ENCODE measurements around the gene HNRNPA3.

HNRNPA3 gene

GRCh38 chr2:177235855-177236437, 23.4 kb downstream of the HNRNPA3 start:
- DNase-seq (ENCODE audit: extremely low spot score): no peak
- TF ChIP-seq FOXA1 (IDR thresholded peaks at IDR 0.05): no peak
- no peak for TF ChIP-seq ARNT (IDR thresholded peaks at IDR 0.05)
- no peak for TF ChIP-seq BHLHE40 (IDR thresholded peaks at IDR 0.05; ENCODE audit: borderline replicate concordance)
- ChIA-PET POLR2A (interaction anchor here (0.6 kb wide), 1 partner anchor 34 kb away, joined by 4 read pairs; no protein-coding TSS in a partner anchor), CTCF (interaction anchor here (0.6 kb wide), 1 partner anchor 71 kb away, joined by 4 read pairs; no protein-coding TSS in a partner anchor)

DNA sequence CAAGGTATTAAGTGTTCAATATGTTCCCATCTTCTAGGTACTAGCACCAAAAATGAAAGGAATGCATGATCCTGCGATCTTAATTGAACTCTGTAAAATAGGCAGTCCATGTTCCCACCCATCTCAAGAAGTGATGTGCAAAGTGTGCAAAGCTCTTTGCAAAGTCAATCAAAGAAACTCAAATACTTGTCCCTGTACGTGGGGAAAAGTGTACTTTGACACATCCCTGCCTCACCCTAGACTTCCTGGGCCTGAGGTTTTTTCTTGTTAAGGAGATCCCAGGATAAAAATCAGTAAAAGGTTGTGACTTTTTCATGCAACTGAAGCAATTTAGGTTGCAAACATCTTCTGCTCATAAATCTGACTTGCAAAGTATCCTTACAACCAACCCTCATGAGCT, 25.3 kb downstream of the HNRNPA3 start:
- POLR2A ChIA-PET: interaction anchor here (1.2 to 1.3 kb wide), 2 partner anchors 23 to 25 kb away, joined by 3 to 4 read pairs; partner anchors contain the start of gene HNRNPA3
- DNase-seq (ENCODE audit: extremely low spot score): no peak
- TF ChIP-seq ELF4 (IDR thresholded peaks at IDR 0.05) (no peak), CTBP1 (IDR thresholded peaks at IDR 0.05; ENCODE audit: borderline replicate concordance) (no peak), ZNF384 (IDR thresholded peaks at IDR 0.05) (no peak), FOXK2 (IDR thresholded peaks at IDR 0.05) (no peak), L3MBTL2 (conservative IDR thresholded peaks at IDR 0.05) (no peak), SUZ12 (IDR thresholded peaks at IDR 0.05) (no peak), FOXA1 (IDR thresholded peaks at IDR 0.05) (no peak), ARNT (IDR thresholded peaks at IDR 0.05) (no peak), FOXM1 (IDR thresholded peaks at IDR 0.05; ENCODE audit: borderline replicate concordance) (no peak), TARDBP (IDR thresholded peaks at IDR 0.05) (no peak), SP1 (IDR thresholded peaks at IDR 0.05) (no peak), BHLHE40 (IDR thresholded peaks at IDR 0.05; ENCODE audit: borderline replicate concordance) (no peak), LEF1 (IDR thresholded peaks at IDR 0.05; ENCODE audit: borderline replicate concordance) (no peak), HDGF (IDR thresholded peaks at IDR 0.05; ENCODE audit: borderline replicate concordance) (no peak), NFRKB (IDR thresholded peaks at IDR 0.05) (no peak)
- TF ChIP-seq, protein P1, sequence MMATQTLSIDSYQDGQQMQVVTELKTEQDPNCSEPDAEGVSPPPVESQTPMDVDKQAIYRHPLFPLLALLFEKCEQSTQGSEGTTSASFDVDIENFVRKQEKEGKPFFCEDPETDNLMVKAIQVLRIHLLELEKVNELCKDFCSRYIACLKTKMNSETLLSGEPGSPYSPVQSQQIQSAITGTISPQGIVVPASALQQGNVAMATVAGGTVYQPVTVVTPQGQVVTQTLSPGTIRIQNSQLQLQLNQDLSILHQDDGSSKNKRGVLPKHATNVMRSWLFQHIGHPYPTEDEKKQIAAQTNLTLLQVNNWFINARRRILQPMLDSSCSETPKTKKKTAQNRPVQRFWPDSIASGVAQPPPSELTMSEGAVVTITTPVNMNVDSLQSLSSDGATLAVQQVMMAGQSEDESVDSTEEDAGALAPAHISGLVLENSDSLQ (IDR thresholded peaks at IDR 0.05): no peak
- CTCF ChIA-PET: interaction anchor here (0.6 to 1.8 kb wide), 2 partner anchors 53 to 72 kb away, joined by 6 to 7 read pairs; no protein-coding TSS in a partner anchor

DNA sequence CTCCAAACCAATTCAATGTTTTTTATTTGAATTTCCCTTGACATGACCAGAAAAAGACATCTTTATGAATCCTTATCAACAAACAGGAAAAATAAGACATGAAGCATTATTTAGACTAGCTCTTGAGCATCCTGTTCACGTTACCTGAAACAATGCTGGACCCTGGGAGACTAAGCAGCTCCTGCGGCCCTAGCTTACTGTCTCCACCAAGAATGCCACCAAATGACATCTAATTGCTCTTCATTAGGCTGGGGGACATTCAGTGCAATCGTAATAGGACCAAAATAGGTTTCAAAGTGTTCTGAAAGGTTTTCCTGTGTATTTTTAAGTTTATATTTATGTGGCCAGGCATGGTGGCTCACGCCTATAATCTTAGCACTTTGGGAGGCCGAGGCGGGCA, 26.5 kb downstream of the HNRNPA3 start:
- DNase-seq (ENCODE audit: extremely low spot score): no peak
- CTCF ChIA-PET: interaction anchor here (1.8 kb wide), 1 partner anchor 74 kb away, joined by 6 read pairs; no protein-coding TSS in a partner anchor
- POLR2A ChIA-PET: interaction anchor here (1.7 kb wide), 1 partner anchor 26 kb away, joined by 6 read pairs; the partner anchor contains the start of gene NFE2L2
- TF ChIP-seq SP1 (IDR thresholded peaks at IDR 0.05): no peak
- TF ChIP-seq ZNF384 (IDR thresholded peaks at IDR 0.05): no peak
- no peak for TF ChIP-seq FOXK2 (IDR thresholded peaks at IDR 0.05)
- no peak for TF ChIP-seq ARNT (IDR thresholded peaks at IDR 0.05)
- no peak for TF ChIP-seq FOXM1 (IDR thresholded peaks at IDR 0.05; ENCODE audit: borderline replicate concordance)
- TF ChIP-seq, protein P1 (IDR thresholded peaks at IDR 0.05): no peak
- TF ChIP-seq SUZ12 (IDR thresholded peaks at IDR 0.05): no peak
- TF ChIP-seq ELF4 (IDR thresholded peaks at IDR 0.05): no peak
- no peak for TF ChIP-seq LEF1 (IDR thresholded peaks at IDR 0.05; ENCODE audit: borderline replicate concordance)
- no peak for TF ChIP-seq CTBP1 (IDR thresholded peaks at IDR 0.05; ENCODE audit: borderline replicate concordance)
- TF ChIP-seq BHLHE40 (IDR thresholded peaks at IDR 0.05; ENCODE audit: borderline replicate concordance): no peak

- POLR2A ChIA-PET: interaction anchor here (0.7 to 1.7 kb wide), 2 partner anchors 11 to 25 kb away, joined by 6 read pairs; partner anchors contain the start of gene NFE2L2
- TF ChIP-seq HDGF (IDR thresholded peaks at IDR 0.05; ENCODE audit: borderline replicate concordance): no peak
- TF ChIP-seq L3MBTL2 (conservative IDR thresholded peaks at IDR 0.05): no peak
- TF ChIP-seq, protein P1 (IDR thresholded peaks at IDR 0.05): peak; percentile 50
- TF ChIP-seq BHLHE40 (IDR thresholded peaks at IDR 0.05; ENCODE audit: borderline replicate concordance): no peak
- no peak for TF ChIP-seq SUZ12 (IDR thresholded peaks at IDR 0.05)
- TF ChIP-seq NFRKB (IDR thresholded peaks at IDR 0.05): no peak
- TF ChIP-seq SP1 (IDR thresholded peaks at IDR 0.05): no peak
- CTCF ChIA-PET: no interaction called here
- no peak for DNase-seq (ENCODE audit: extremely low spot score)
Observed at GRCh38 chr2:177239932-177240630, 27.5 kb downstream of the HNRNPA3 start.

- no peak for DNase-seq (ENCODE audit: extremely low spot score)
- TF ChIP-seq, protein P1 (IDR thresholded peaks at IDR 0.05): no peak
- TF ChIP-seq FOXK2 (IDR thresholded peaks at IDR 0.05) (no peak), L3MBTL2 (conservative IDR thresholded peaks at IDR 0.05) (no peak), CTBP1 (IDR thresholded peaks at IDR 0.05; ENCODE audit: borderline replicate concordance) (no peak)
- CTCF ChIA-PET: interaction anchor here (1.0 kb wide), 1 partner anchor 13 kb away, joined by 3 read pairs; no protein-coding TSS in a partner anchor
- POLR2A ChIA-PET: no interaction called here
Observed at GRCh38 chr2:177241711-177242120, 29.1 kb downstream of the HNRNPA3 start.

All from HEK293T (cell line).